Measurements from ENCODE around the gene UPP2.

Gene UPP2

GRCh38 chr2:158120664-158121641 lies 19.3 kb downstream of the UPP2 start:
- no peak overlapping the region for H3K4me3 Mint-ChIP-seq
- no peaks in the 10 kb centered on the region for H3K36me3 Mint-ChIP-seq
- no peaks in the 10 kb centered on the region for H3K9me3 Mint-ChIP-seq
- H3K4me1 Mint-ChIP-seq = no peaks in the 10 kb centered on the region
- no peak overlapping the region for H3K27ac Mint-ChIP-seq
- ATAC-seq (replicated peaks) (no peak), DNase-seq (no peak)
- peaks cover 0 to 10% of the 10 kb centered on the region in 2 donors for H3K27me3 Mint-ChIP-seq

GRCh38 chr2:158124896-158125295 lies 23.2 kb downstream of the UPP2 start:
- Mint-ChIP-seq H3K4me3 (no peak overlapping the region), H3K4me1 (no peaks in the 10 kb centered on the region), H3K9me3 (no peaks in the 10 kb centered on the region), H3K27me3 (peaks cover 0 to 13% of the 10 kb centered on the region in 2 donors), H3K27ac (no peak overlapping the region), H3K36me3 (no peaks in the 10 kb centered on the region)
- DNase-seq (no peak), ATAC-seq (replicated peaks) (no peak)

GRCh38 chr2:158125756-158126498 lies 24.3 kb downstream of the UPP2 start:
- peaks cover 0 to 13% of the 10 kb centered on the region in 2 donors for H3K27me3 Mint-ChIP-seq
- no peaks in the 10 kb centered on the region for H3K4me1 Mint-ChIP-seq
- DNase-seq = no peak
- ATAC-seq (replicated peaks) = no peak
- no peaks in the 10 kb centered on the region for H3K36me3 Mint-ChIP-seq
- no peaks in the 10 kb centered on the region for H3K9me3 Mint-ChIP-seq
- H3K27ac Mint-ChIP-seq = no peak overlapping the region
- H3K4me3 Mint-ChIP-seq = no peak overlapping the region

GRCh38 chr2:158127380-158127804 lies 25.7 kb downstream of the UPP2 start:
- no peak for ATAC-seq (replicated peaks)
- Mint-ChIP-seq H3K4me1 (no peaks in the 10 kb centered on the region), H3K4me3 (no peak overlapping the region), H3K27me3 (peaks cover 0 to 18% of the 10 kb centered on the region in 2 donors), H3K9me3 (peaks cover 0 to 1% of the 10 kb centered on the region in 2 donors), H3K36me3 (no peaks in the 10 kb centered on the region), H3K27ac (no peak overlapping the region)
- DNase-seq = no peak

GRCh38 chr2:158128168-158128973 lies 26.7 kb downstream of the UPP2 start:
- no peaks in the 10 kb centered on the region for H3K36me3 Mint-ChIP-seq
- no peak for ATAC-seq (replicated peaks)
- H3K9me3 Mint-ChIP-seq = peaks cover 3 to 4% of the 10 kb centered on the region in 2 donors
- H3K27me3 Mint-ChIP-seq = peaks cover 0 to 14% of the 10 kb centered on the region in 2 donors
- no peak for DNase-seq
- H3K4me3 Mint-ChIP-seq = no peak overlapping the region
- no peak overlapping the region for H3K27ac Mint-ChIP-seq
- no peaks in the 10 kb centered on the region for H3K4me1 Mint-ChIP-seq

- Mint-ChIP-seq H3K27me3 (peaks cover 0 to 14% of the 10 kb centered on the region in 2 donors), H3K4me3 (no peak overlapping the region), H3K9me3 (peaks cover 3 to 4% of the 10 kb centered on the region in 2 donors), H3K36me3 (no peaks in the 10 kb centered on the region), H3K4me1 (no peaks in the 10 kb centered on the region), H3K27ac (no peak overlapping the region)
- DNase-seq (no peak), ATAC-seq (replicated peaks) (no peak)
Measured at GRCh38 chr2:158129037-158129436, 27.4 kb downstream of the UPP2 start.

GRCh38 chr2:158130832-158131473 lies 29.3 kb downstream of the UPP2 start:
- Mint-ChIP-seq H3K27me3 (peaks cover 0 to 11% of the 10 kb centered on the region in 2 donors), H3K4me1 (no peaks in the 10 kb centered on the region), H3K36me3 (no peaks in the 10 kb centered on the region), H3K4me3 (no peak overlapping the region), H3K9me3 (peaks cover 3 to 4% of the 10 kb centered on the region in 2 donors), H3K27ac (no peak overlapping the region)
- ATAC-seq (replicated peaks) = no peak
- DNase-seq = no peak

- H3K4me3 Mint-ChIP-seq = no peak overlapping the region
- H3K9me3 Mint-ChIP-seq = peaks cover 3 to 4% of the 10 kb centered on the region in 2 donors
- ATAC-seq (replicated peaks) (no peak), DNase-seq (no peak)
- no peak overlapping the region for H3K27ac Mint-ChIP-seq
- no peaks in the 10 kb centered on the region for H3K4me1 Mint-ChIP-seq
- H3K36me3 Mint-ChIP-seq = no peaks in the 10 kb centered on the region
- H3K27me3 Mint-ChIP-seq = peaks cover 0 to 7% of the 10 kb centered on the region in 2 donors
Measured at GRCh38 chr2:158131483-158131912, 29.8 kb downstream of the UPP2 start.

- Mint-ChIP-seq H3K9me3 (peaks cover 3 to 4% of the 10 kb centered on the region in 2 donors), H3K4me3 (no peak overlapping the region), H3K4me1 (no peaks in the 10 kb centered on the region), H3K27me3 (peaks cover 0 to 7% of the 10 kb centered on the region in 2 donors), H3K36me3 (no peaks in the 10 kb centered on the region), H3K27ac (no peak overlapping the region)
- ATAC-seq (replicated peaks) (no peak), DNase-seq (no peak)
Measured at GRCh38 chr2:158131919-158132566, 30.4 kb downstream of the UPP2 start.

- Mint-ChIP-seq H3K4me3 (no peak overlapping the region), H3K27ac (no peak overlapping the region), H3K27me3 (peaks cover 0 to 7% of the 10 kb centered on the region in 2 donors), H3K36me3 (no peaks in the 10 kb centered on the region), H3K4me1 (no peaks in the 10 kb centered on the region), H3K9me3 (peaks cover 3 to 4% of the 10 kb centered on the region in 2 donors)
- no peak for ATAC-seq (replicated peaks)
- no peak for DNase-seq
Measured at GRCh38 chr2:158134055-158134454, 32.4 kb downstream of the UPP2 start.

- H3K27me3 Mint-ChIP-seq = peaks cover 0 to 7% of the 10 kb centered on the region in 2 donors
- ATAC-seq (replicated peaks) = no peak
- peaks cover 3 to 4% of the 10 kb centered on the region in 2 donors for H3K9me3 Mint-ChIP-seq
- H3K27ac Mint-ChIP-seq = no peak overlapping the region
- H3K4me1 Mint-ChIP-seq = no peaks in the 10 kb centered on the region
- no peaks in the 10 kb centered on the region for H3K36me3 Mint-ChIP-seq
- no peak overlapping the region for H3K4me3 Mint-ChIP-seq
- DNase-seq = no peak
Measured at GRCh38 chr2:158134655-158135054, 33.0 kb downstream of the UPP2 start.

GRCh38 chr2:158135096-158135495 lies 33.4 kb downstream of the UPP2 start:
- Mint-ChIP-seq H3K27ac (no peak overlapping the region), H3K4me3 (no peak overlapping the region), H3K27me3 (peaks cover 0 to 7% of the 10 kb centered on the region in 2 donors), H3K36me3 (no peaks in the 10 kb centered on the region), H3K4me1 (no peaks in the 10 kb centered on the region), H3K9me3 (peaks cover 3 to 4% of the 10 kb centered on the region in 2 donors)
- ATAC-seq (replicated peaks) (no peak), DNase-seq (no peak)

GRCh38 chr2:158138255-158138654 lies 36.6 kb downstream of the UPP2 start:
- ATAC-seq (replicated peaks) (no peak), DNase-seq (no peak)
- H3K4me3 Mint-ChIP-seq = no peak overlapping the region
- H3K27me3 Mint-ChIP-seq = peaks cover 7 to 9% of the 10 kb centered on the region in 2 donors
- H3K9me3 Mint-ChIP-seq = no peaks in the 10 kb centered on the region
- H3K27ac Mint-ChIP-seq = no peak overlapping the region
- H3K4me1 Mint-ChIP-seq = peaks cover 3 to 5% of the 10 kb centered on the region in 2 donors
- H3K36me3 Mint-ChIP-seq = no peaks in the 10 kb centered on the region

Data from stimulated activated naive B cell treated with anti-CD40 and anti-IgM and Interleukin-4, amounts not matched to agents 10 μg/mL and 1 μg/mL and 100 μg/mL, for 72 hours (primary cell).